8988T (cell line): ENCODE data around the gene FNDC5.
"Not testable (repeated sequence)": the region's sequence is repeated elsewhere in the genome, so short reads cannot be mapped to it uniquely, and the experiment has no call there.

Experiments used
- DNase-seq: peaks from one replicate; pipeline ENCODE4 v3.0.0; 2011

Gene FNDC5

GRCh38 chr1:32870615-32871363, at the start of gene FNDC5:
FNDC5 (minus strand) TSS chr1:32870912.
- DNase-seq: no peak

GRCh38 chr1:32919811-32920733, 49.4 kb upstream of the FNDC5 start:
- DNase-seq: no peak

GRCh38 chr1:32918179-32918578, 47.5 kb upstream of the FNDC5 start:
- no peak for DNase-seq

DNA sequence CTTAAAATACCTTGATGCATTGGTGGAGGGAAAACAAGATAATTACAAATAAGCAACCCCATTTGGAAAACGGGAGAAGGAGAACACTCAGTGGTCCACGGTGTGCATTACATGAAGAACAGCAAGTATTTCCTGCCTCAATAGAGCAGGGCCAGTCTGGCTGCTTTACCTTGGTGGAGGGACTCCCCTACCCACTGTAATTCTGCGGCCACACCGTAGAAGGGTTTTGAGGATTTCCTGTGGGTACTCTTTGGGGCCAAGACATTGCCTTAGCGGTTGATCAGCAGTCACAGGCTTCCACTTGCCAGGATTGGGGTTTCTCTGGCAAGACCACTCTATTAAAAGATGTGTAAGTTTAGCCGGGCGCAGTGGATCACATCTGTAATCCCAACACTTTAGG, 46.8 kb upstream of the FNDC5 start:
- no peak for DNase-seq

- no peak for DNase-seq
Measured at GRCh38 chr1:32915766-32916706, 45.3 kb upstream of the FNDC5 start.

- no peak for DNase-seq
Measured at GRCh38 chr1:32910319-32910718, 39.6 kb upstream of the FNDC5 start.

DNA sequence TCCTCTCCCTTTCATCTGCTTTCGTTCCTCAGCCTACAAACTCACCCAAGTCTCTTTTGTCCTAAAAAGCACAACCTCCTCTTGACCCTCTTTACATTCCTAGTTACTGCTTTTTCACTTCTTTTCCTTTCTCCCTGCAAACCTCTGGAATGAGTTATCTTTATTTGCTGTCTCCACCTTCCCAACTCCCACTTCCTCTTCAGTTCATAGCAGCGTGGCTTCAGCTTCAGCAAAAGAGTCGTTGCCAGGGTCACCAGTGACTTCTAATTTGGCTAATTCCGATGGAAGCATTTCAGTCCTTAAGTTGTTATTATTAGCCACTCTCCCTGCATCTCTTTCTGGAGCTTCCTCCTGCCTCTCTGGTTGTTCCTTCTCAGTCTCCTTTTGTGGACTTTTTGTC, 36.7 kb upstream of the FNDC5 start:
- no peak for DNase-seq

- DNase-seq: no peak
Measured at GRCh38 chr1:32906654-32907053, 35.9 kb upstream of the FNDC5 start.

GRCh38 chr1:32905588-32905987, 34.9 kb upstream of the FNDC5 start:
- not testable (repeated sequence) for DNase-seq

DNA sequence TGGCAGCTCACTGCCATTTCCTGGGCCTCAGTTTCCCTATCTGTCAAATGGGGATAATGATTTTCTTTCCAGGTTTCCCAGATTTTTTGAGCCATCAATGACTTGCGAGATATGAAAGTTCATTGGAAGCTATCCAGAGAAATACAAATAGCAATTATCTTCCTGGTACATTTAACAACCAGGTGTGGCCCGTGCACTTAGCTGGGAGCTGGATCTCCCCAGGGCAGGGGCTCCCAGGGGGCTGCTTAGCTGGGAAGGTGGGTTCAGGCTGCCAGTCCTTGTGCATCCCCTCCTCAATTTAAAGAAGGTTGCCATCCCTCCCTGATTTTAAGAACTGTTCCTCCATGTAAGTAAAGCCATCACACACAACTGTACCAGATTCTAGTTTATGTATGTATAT, 34.1 kb upstream of the FNDC5 start:
- DNase-seq: no peak

GRCh38 chr1:32903991-32904785, 33.5 kb upstream of the FNDC5 start:
- DNase-seq: no peak

- no peak for DNase-seq
Measured at GRCh38 chr1:32902535-32902920, 31.8 kb upstream of the FNDC5 start.

- no peak for DNase-seq
Measured at GRCh38 chr1:32901823-32902534, 31.3 kb upstream of the FNDC5 start.

- peak; percentile 68 for DNase-seq
Measured at GRCh38 chr1:32900956-32901822, 30.5 kb upstream of the FNDC5 start, which contains the start of gene TMEM54. TMEM54 (minus strand) TSS chr1:32901389; CDS start chr1:32901238, 151 bp downstream.

DNA sequence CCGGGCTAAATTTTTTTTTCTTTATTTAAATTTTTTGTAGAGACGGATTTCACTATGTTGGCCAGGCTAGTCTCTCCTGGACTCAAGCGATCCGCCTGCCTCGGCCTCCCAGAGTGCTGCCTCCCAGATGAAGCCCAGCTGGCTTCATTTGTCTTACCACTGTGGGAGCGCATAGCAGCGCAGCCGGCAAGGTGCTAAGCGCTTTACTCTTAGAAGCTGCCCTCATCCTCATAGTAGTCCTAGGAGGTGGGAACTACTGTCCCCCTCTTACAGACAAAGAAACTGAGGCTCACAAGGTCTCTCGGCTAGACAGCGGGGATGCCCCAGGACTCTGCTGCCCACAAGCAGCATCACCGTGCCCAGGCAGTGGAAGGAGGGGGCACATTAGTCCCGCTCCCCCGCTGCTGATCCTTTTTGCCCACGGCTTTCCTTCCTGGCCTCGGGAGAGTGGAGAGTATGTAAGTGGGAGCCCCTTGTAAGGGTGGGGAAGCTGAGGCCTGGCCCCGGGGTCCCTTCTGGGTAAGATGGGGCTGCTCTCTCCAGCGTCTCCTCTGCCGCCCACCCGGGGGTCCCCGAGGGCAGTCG, 29.8 kb upstream of the FNDC5 start:
- DNase-seq: no peak

DNA sequence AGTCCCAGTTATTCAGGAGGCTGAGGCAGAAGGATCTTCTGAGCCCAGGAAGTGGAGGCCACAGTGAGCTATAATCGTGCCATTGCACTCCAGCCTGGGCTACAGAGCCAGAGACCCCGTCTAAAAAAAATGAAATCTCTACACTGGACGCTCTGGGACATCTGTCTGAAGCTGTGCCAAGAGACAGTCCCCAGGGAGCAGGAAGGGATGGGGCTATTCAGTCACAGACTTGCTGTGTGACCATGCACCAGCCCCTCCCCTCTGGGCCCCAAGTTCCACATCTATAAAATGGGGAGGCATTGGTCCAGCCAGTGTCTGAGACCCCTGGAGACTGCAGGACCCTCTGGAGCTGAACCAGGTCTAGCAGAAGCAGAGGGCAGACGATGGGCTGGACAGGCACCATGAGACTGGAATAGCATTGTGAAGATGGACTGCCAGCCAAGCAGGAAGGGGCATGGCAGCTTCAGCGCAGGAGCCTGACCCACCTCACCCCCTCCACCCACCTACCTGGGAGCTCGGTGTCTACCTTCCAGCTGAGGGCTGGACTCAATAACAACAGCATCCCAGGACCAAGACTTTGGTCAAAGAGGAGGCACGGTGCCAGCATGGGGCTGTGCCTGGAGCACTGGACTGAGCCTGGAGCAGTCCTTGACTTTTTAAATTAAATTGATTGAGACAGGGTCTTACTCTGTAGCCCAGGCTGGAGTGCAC, 29.0 kb upstream of the FNDC5 start:
- no peak for DNase-seq

- DNase-seq: no peak
Measured at GRCh38 chr1:32898958-32899357, 28.2 kb upstream of the FNDC5 start.

- DNase-seq: no peak
Measured at GRCh38 chr1:32898056-32898455, 27.3 kb upstream of the FNDC5 start.
